HepG2 (cell line): Measurements from ENCODE around the gene NCOA7.

Experiments
- ETV6 ChIP-seq: sonication (generic); formaldehyde crosslinking; conservative IDR thresholded peaks from 2 replicates; pipeline ENCODE4 v1.4.0; 2020; ENCODE audit warnings: missing genetic modification reagents
- FOSL2 ChIP-seq: sonication (generic); formaldehyde crosslinking; IDR thresholded peaks from 2 replicates; pipeline ENCODE4 v1.4.0; 2020; ENCODE audit warnings: missing genetic modification reagents
- ISL2 ChIP-seq: sonication (generic); formaldehyde crosslinking; IDR thresholded peaks from 2 replicates; pipeline ENCODE4 v1.5.0; 2020; ENCODE audit warnings: missing genetic modification reagents
- ZNF274 ChIP-seq: sonication (generic); formaldehyde crosslinking; IDR thresholded peaks from 2 replicates; pipeline ENCODE4 v1.5.1; 2020; ENCODE audit warnings: mild to moderate bottlenecking, missing genetic modification reagents

GRCh38 chr6:125797886-125798444, 7.2 kb downstream of the NCOA7 start:
- TF ChIP-seq ETV6 (CRISPR knock-in tag), result no peak
- TF ChIP-seq ZNF274 (CRISPR knock-in tag), result no peak
- no peak for TF ChIP-seq ISL2
- TF ChIP-seq FOSL2 (CRISPR knock-in tag), result no peak
